Left lung (tissue), 10 donors: ENCODE data around the gene ANP32E. TPM values are rescaled to one million over a fixed set of nuclear protein-coding genes. Genes with fewer than 3 reads are reported as not detected.

Experiments
- ATAC-seq: fragments of 200-7000 bp; cut with Tn5 transposase; one replicate; pipeline ENCODE4 v1.9.1; 2020; ENCODE audit warnings: moderate library complexity
- DNase-seq, 4 donors: peaks; one replicate each; pipeline ENCODE4 v3.0.0-alpha.2; 2013 to 2020
- H3K27ac ChIP-seq, 2 donors: fragments of 200-600 bp; sonication (generic) in 1 of 2; one replicate each; pipeline versions ENCODE4 v1.5.0 to v1.8.0; 2020 to 2021
- H3K27me3 ChIP-seq, 2 donors: fragments of 200-600 bp; sonication (generic) in 1 of 2; one replicate each; pipeline versions ENCODE4 v1.5.0 to v1.8.0; 2020 to 2021
- H3K36me3 ChIP-seq, 2 donors: fragments of 200-600 bp; sonication (generic) in 1 of 2; one replicate each; pipeline versions ENCODE4 v1.5.0 to v1.8.0; 2020 to 2021
- H3K4me1 ChIP-seq, 2 donors: fragments of 200-600 bp; one replicate each; pipeline ENCODE4 v1.8.0; 2021
- H3K4me3 ChIP-seq, 2 donors: fragments of 200-600 bp; sonication (generic) in 1 of 2; one replicate each; pipeline versions ENCODE4 v1.5.0 to v1.8.0; 2020 to 2021; ENCODE audit warnings: mild to moderate bottlenecking in 1 of 2
- H3K9me3 ChIP-seq, 2 donors: fragments of 200-600 bp; sonication (generic) in 1 of 2; one replicate each; pipeline versions ENCODE4 v1.5.0 to v1.8.0; 2020 to 2021
- CTCF ChIP-seq, 2 donors: fragments of 200-600 bp; sonication (generic) in 1 of 2; IDR thresholded peaks; one replicate each; pipeline versions ENCODE4 v1.5.0 to v1.8.0; 2021; ENCODE audit warnings: antibody characterized with exemption in 2 of 2
- intact Hi-C, 2 donors: fragments of 100-400 bp; cut with DNase I; formaldehyde crosslinking; loops; one replicate each; pipeline versions ENCODE4 v1.11.2 to v1.14.2; 2022
- polyA plus RNA-seq, 6 donors: library from polyadenylated mRNA; unstranded; fragments of 120-200 nt; gene quantifications; one replicate each; pipeline ENCODE4 v1.2.1, GENCODE V29; 2013; ENCODE audit not compliant: insufficient read length in 6 of 6
- total RNA-seq, 2 donors: library from RNA; stranded (reverse); fragmentation: NEBNext Ultra II Directional; extraction: Animal tissue kit (Norgen Biotek cat#: 25700); gene quantifications; one replicate each; pipeline ENCODE4 v1.2.1, GENCODE V29; 2021
- donor health status: DM: no; HTN: yes; CAD: no.
- donor health status: DM: no; HTN: no; CAD: no.

ANP32E gene
- total and polyA plus RNA-seq, 8 donors = 27.3 to 112 (median 83.2) TPM

GRCh38 chr1:150281758-150282557 is 46.0 kb upstream of the ANP32E start, which contains the start of gene CIART:
TSS of gene CIART (plus strand) at chr1:150282554. CDS start at chr1:150283268, 714 bp downstream.
- peaks cover 0 to 20% of the 10 kb centered on the region in 2 donors for H3K4me1 ChIP-seq
- intact Hi-C loops = no loop called here
- DNase-seq (peak; percentile 83 to 96 (median 88)), ATAC-seq (peak; percentile 96)
- peak within 1 kb of the TSS; percentile 60 to 75 for H3K27ac ChIP-seq
- no peaks in the 10 kb centered on the region for H3K9me3 ChIP-seq
- H3K4me3 ChIP-seq = peak within 1 kb of the TSS; percentile 46 to 47
- peaks cover 0 to 19% of the 10 kb centered on the region in 2 donors for H3K27me3 ChIP-seq
- no peak for TF ChIP-seq CTCF (IDR thresholded peaks at IDR 0.05)
- no peaks in the 10 kb centered on the region for H3K36me3 ChIP-seq

GRCh38 chr1:150281221-150281757 is 45.4 kb upstream of the ANP32E start:
- H3K27ac ChIP-seq = peak overlapping the region; percentile 60 to 75
- no peaks in the 10 kb centered on the region for H3K36me3 ChIP-seq
- peak overlapping the region; percentile 46 to 47 for H3K4me3 ChIP-seq
- peaks cover 0 to 20% of the 10 kb centered on the region in 2 donors for H3K4me1 ChIP-seq
- intact Hi-C loops = no loop called here
- ATAC-seq = peak; percentile 82
- peak; percentile 63 to 68 for TF ChIP-seq CTCF (IDR thresholded peaks at IDR 0.05)
- DNase-seq = peak in 3 of 4 donors; percentile 54 to 78 (median 70)
- H3K27me3 ChIP-seq = peaks cover 0 to 19% of the 10 kb centered on the region in 2 donors
- H3K9me3 ChIP-seq = no peaks in the 10 kb centered on the region

GRCh38 chr1:150280138-150280707 is 44.3 kb upstream of the ANP32E start:
- ATAC-seq = no peak
- intact Hi-C loops = no loop called here
- H3K36me3 ChIP-seq = no peaks in the 10 kb centered on the region
- H3K4me1 ChIP-seq = peaks cover 0 to 20% of the 10 kb centered on the region in 2 donors
- DNase-seq = no peak
- H3K27ac ChIP-seq = no peak overlapping the region
- H3K9me3 ChIP-seq = no peaks in the 10 kb centered on the region
- TF ChIP-seq CTCF (IDR thresholded peaks at IDR 0.05) = no peak
- no peak overlapping the region for H3K4me3 ChIP-seq
- peaks cover 0 to 19% of the 10 kb centered on the region in 2 donors for H3K27me3 ChIP-seq

- H3K9me3 ChIP-seq = no peaks in the 10 kb centered on the region
- no peaks in the 10 kb centered on the region for H3K27me3 ChIP-seq
- no peak for ATAC-seq
- peak overlapping the region; percentile 6 to 58 for H3K27ac ChIP-seq
- no peak for TF ChIP-seq CTCF (IDR thresholded peaks at IDR 0.05)
- H3K4me3 ChIP-seq = peak overlapping the region in 1 of 2 donors; percentile 19
- intact Hi-C loops = no loop called here
- DNase-seq = no peak
- no peaks in the 10 kb centered on the region for H3K36me3 ChIP-seq
- H3K4me1 ChIP-seq = peaks cover 5 to 24% of the 10 kb centered on the region in 2 donors
Measured at GRCh38 chr1:150273311-150273710, 37.4 kb upstream of the ANP32E start.
